Natural killer cell (primary cell): ENCODE data around the gene AARSD1. TPM values are rescaled to one million over a fixed set of nuclear protein-coding genes. Genes with fewer than 3 reads are reported as not detected.

Source experiments
- ATAC-seq, 3 donors: fragments of 150-1000 bp in 2 of 3; fragments of 200-7000 bp in 1 of 3; cut with Tn5 transposase; 1 replicate in 1 of 3; 2 replicates in 2 of 3; pipeline ENCODE4 v1.10.0; 2021; ENCODE audit warnings: mild to moderate bottlenecking in 2 of 3, moderate library complexity in 2 of 3
- DNase-seq, 2 donors: peaks; one replicate each; pipeline versions ENCODE4 v3.0.0 to v3.0.0-alpha.2; 2013 to 2021; ENCODE audit warnings: mixed read lengths in 1 of 2
- H3K27ac ChIP-seq: one replicate; pipeline ENCODE4 v1.5.1; 2013; ENCODE audit warnings: mild to moderate bottlenecking, low read length
- H3K27me3 ChIP-seq: one replicate; pipeline ENCODE4 v1.6.1; 2013; ENCODE audit warnings: low read length; ENCODE audit not compliant: control insufficient read depth, insufficient read depth
- H3K36me3 ChIP-seq: one replicate; pipeline ENCODE4 v1.6.1; 2013; ENCODE audit warnings: low read length; ENCODE audit not compliant: control insufficient read depth, insufficient read depth
- H3K4me1 ChIP-seq: one replicate; pipeline ENCODE4 v1.6.1; 2013; ENCODE audit warnings: low read length; ENCODE audit not compliant: control insufficient read depth, insufficient read depth
- H3K4me3 ChIP-seq: one replicate; pipeline ENCODE4 v1.5.1; 2013; ENCODE audit warnings: low read length
- H3K9me3 ChIP-seq: one replicate; pipeline ENCODE4 v1.6.1; 2013; ENCODE audit warnings: low read length; ENCODE audit not compliant: control insufficient read depth, insufficient read depth
- H3K27ac Mint-ChIP-seq, 2 donors: one replicate each; pipeline ENCODE4 v1.8.0; 2022; ENCODE audit warnings: mild to moderate bottlenecking in 2 of 2, mixed read lengths in 2 of 2, moderate library complexity in 1 of 2
- H3K27me3 Mint-ChIP-seq, 2 donors: one replicate each; pipeline ENCODE4 v1.8.0; 2022; ENCODE audit warnings: low read depth in 2 of 2, mixed read lengths in 2 of 2
- H3K36me3 Mint-ChIP-seq: one replicate; pipeline ENCODE4 v1.8.0; 2022; ENCODE audit warnings: mixed read lengths
- H3K4me1 Mint-ChIP-seq, 2 donors: one replicate each; pipeline ENCODE4 v1.8.0; 2022; ENCODE audit warnings: mixed read lengths in 2 of 2
- H3K4me3 Mint-ChIP-seq: one replicate; pipeline ENCODE4 v1.8.0; 2022; ENCODE audit warnings: mild to moderate bottlenecking, moderate library complexity, mixed read lengths
- H3K9me3 Mint-ChIP-seq, 2 donors: one replicate each; pipeline ENCODE4 v1.8.0; 2022; ENCODE audit warnings: mixed read lengths in 2 of 2
- WGBS: methylation state at CpG from one replicate; pipeline ENCODE4 v1.1.7; 2013; ENCODE audit warnings: missing lambda C conversion rate; ENCODE audit not compliant: insufficient coverage; 5-methylcytosine and 5-hydroxymethylcytosine counted together
- intact Hi-C: fragments of 100-400 bp; cut with micrococcal nuclease; formaldehyde crosslinking; loops from one replicate; pipeline ENCODE4 v1.14.2; 2022
- total RNA-seq, 4 donors: library from RNA; stranded (reverse); fragments of 120-200 nt in 1 of 4; gene quantifications; one replicate each; pipeline versions ENCODE4 v1.2.3 to v1.2.4, GENCODE V29; 2013 to 2022
- TF ChIP-seq, protein P1 (sequence below): fragments of 200-600 bp; IDR thresholded peaks from one replicate; pipeline ENCODE4 v1.8.0; 2022; ENCODE audit warnings: antibody characterized with exemption

AARSD1 gene
- total RNA-seq, 3 donors from 2014 or later (not counting 1 experiment from before 2014, with no cell fraction given) = 46.1 to 61.8 (median 57.1) TPM

DNA sequence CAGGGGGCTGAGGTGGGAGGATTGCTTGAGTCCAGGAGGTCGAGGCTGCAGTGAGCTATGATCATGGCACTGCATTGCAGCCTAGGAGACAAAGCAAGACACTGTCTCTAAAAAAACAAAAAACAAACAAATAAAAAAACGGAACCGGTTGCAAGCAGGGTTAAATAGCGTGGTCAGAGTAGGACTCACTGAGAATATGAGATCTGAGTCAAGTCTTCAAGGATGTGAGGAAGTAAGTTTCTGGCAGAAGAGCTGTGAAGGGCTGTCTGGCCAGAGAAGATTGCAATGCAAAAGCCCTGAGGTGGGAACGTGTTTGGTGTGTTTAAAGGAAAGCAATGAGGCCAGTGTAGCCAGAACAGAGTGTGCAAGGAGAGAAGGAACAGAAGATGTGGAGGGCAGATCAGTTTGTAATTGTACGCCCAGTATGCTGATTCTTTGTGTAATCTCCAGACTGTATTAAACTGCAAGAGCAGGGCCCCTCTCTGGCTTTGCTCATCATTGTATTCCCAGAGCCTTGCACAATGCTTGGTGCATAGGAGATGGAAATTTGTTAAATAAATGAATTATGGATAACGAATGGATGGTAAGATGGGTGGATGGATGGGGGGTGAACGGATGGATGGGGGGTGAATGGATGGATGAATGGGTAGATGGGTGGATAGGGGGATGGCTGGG, 57.3 kb downstream of the AARSD1 start:
- no peaks in the 10 kb centered on the region for H3K4me1 Mint-ChIP-seq
- H3K27me3 Mint-ChIP-seq = peaks cover 6 to 20% of the 10 kb centered on the region in 2 donors
- 79% methylated on average over 8 of the region's 8 CpGs for WGBS
- intact Hi-C loops = no loop called here
- no peak overlapping the region for H3K27ac Mint-ChIP-seq
- H3K27me3 ChIP-seq = no peaks in the 10 kb centered on the region
- no peak overlapping the region for H3K4me3 Mint-ChIP-seq
- TF ChIP-seq, protein P1, sequence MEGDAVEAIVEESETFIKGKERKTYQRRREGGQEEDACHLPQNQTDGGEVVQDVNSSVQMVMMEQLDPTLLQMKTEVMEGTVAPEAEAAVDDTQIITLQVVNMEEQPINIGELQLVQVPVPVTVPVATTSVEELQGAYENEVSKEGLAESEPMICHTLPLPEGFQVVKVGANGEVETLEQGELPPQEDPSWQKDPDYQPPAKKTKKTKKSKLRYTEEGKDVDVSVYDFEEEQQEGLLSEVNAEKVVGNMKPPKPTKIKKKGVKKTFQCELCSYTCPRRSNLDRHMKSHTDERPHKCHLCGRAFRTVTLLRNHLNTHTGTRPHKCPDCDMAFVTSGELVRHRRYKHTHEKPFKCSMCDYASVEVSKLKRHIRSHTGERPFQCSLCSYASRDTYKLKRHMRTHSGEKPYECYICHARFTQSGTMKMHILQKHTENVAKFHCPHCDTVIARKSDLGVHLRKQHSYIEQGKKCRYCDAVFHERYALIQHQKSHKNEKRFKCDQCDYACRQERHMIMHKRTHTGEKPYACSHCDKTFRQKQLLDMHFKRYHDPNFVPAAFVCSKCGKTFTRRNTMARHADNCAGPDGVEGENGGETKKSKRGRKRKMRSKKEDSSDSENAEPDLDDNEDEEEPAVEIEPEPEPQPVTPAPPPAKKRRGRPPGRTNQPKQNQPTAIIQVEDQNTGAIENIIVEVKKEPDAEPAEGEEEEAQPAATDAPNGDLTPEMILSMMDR = no peak
- H3K4me3 ChIP-seq = no peak overlapping the region
- H3K36me3 ChIP-seq = no peaks in the 10 kb centered on the region
- DNase-seq = no peak
- H3K27ac ChIP-seq = no peak overlapping the region
- H3K9me3 ChIP-seq = no peaks in the 10 kb centered on the region
- no peaks in the 10 kb centered on the region for H3K36me3 Mint-ChIP-seq
- no peaks in the 10 kb centered on the region for H3K9me3 Mint-ChIP-seq
- ATAC-seq = no peak
- H3K4me1 ChIP-seq = no peaks in the 10 kb centered on the region

DNA sequence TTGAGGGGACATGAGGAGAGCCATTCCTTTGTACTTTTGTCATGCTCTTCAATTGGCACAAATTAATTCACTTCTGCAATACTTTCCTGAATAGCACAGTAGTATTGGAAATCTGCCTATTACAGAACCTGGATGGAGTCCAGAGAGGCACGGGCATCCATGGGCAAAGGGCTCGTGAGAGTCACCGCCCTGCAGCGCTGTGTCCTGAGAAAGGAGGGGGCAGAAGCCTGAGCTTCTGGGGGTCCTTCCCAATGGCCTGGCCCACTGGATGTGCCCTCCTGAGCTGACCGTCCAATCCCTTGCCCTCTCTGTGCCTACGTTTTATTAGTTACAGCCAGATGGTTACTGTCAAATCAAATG, 60.2 kb downstream of the AARSD1 start:
- intact Hi-C loops = no loop called here
- ATAC-seq (no peak), DNase-seq (no peak)
- TF ChIP-seq, protein P1 = no peak
- H3K4me3 ChIP-seq = no peak overlapping the region
- WGBS = 94% methylated on average over 6 of the region's 6 CpGs
- no peaks in the 10 kb centered on the region for H3K27me3 ChIP-seq
- Mint-ChIP-seq H3K9me3 (no peaks in the 10 kb centered on the region), H3K27me3 (peaks cover under 1 to 12% of the 10 kb centered on the region in 2 donors), H3K4me1 (no peaks in the 10 kb centered on the region), H3K36me3 (no peaks in the 10 kb centered on the region), H3K27ac (no peak overlapping the region), H3K4me3 (no peak overlapping the region)
- H3K36me3 ChIP-seq = no peaks in the 10 kb centered on the region
- no peak overlapping the region for H3K27ac ChIP-seq
- no peaks in the 10 kb centered on the region for H3K4me1 ChIP-seq
- H3K9me3 ChIP-seq = no peaks in the 10 kb centered on the region

DNA sequence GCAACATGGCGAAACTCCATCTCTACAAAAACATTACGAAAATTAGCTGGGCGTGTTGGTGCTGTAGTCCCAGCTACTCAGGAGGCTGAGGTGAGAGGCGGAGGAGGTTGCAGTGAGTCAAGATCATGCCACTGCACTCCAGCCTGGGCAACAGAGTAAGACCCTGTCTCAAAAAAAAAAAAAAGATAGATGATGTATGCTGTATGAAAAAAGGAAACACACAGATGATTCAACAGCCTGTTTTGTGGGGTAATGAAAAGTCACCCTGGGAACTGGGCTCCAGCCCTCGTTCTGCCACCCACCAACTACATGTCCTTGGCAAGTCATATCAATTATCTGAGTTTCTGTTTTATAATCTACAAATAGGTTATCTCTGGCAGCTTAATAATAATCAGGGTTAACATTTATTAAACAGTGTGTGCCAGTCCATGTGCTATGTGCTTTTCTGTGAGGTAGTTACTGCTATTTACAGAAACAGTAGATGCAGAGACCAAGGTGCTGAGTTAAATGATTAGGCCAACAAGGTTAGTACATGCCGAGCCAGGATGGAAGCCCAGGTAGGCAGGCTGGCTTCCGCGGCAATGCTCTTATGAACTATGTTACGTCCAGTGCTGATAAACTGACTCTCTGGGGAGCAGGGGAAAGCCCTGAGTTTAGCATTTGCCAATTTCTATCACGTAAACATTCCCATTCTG, 62.6 kb downstream of the AARSD1 start:
- Histone ChIP-seq H3K27me3 (no peaks in the 10 kb centered on the region), H3K4me3 (no peak overlapping the region), H3K4me1 (no peaks in the 10 kb centered on the region), H3K27ac (no peak overlapping the region), H3K9me3 (no peaks in the 10 kb centered on the region), H3K36me3 (no peaks in the 10 kb centered on the region)
- ATAC-seq (no peak), DNase-seq (no peak)
- no peaks in the 10 kb centered on the region for H3K4me1 Mint-ChIP-seq
- TF ChIP-seq, protein P1 = no peak
- H3K36me3 Mint-ChIP-seq = no peaks in the 10 kb centered on the region
- intact Hi-C loops = no loop called here
- WGBS = 95% methylated on average over 7 of the region's 10 CpGs
- H3K9me3 Mint-ChIP-seq = no peaks in the 10 kb centered on the region
- no peak overlapping the region for H3K4me3 Mint-ChIP-seq
- H3K27ac Mint-ChIP-seq = no peak overlapping the region
- peaks cover 0 to 9% of the 10 kb centered on the region in 2 donors for H3K27me3 Mint-ChIP-seq

Other genes starting within 250 kb of the AARSD1 start
- 10 to 100 TPM; 68.8 to 92.7 (median 74.1) TPM for gene EZH1, start 219.4 kb downstream of the AARSD1 start, total RNA-seq
- not detected for gene RAMP2, start 203.2 kb downstream of the AARSD1 start, total RNA-seq
- 10 to 100 TPM; 39.9 to 46.4 (median 41.5) TPM for gene VPS25, start 191.0 kb downstream of the AARSD1 start, total RNA-seq
- under 1 TPM in 2 of 3 donors, not detected in 1; 0.09 to 0.13 TPM for gene WNK4, start 183.8 kb downstream of the AARSD1 start, total RNA-seq
- 10 to 100 TPM; 12.9 to 19.3 (median 13.1) TPM for gene COA3, start 165.8 kb downstream of the AARSD1 start, total RNA-seq
- gene CNTD1, start 165.6 kb downstream of the AARSD1 start, total RNA-seq = not detected
- 100 to 1,000 TPM; 148 to 164 (median 150) TPM for gene BECN1, start 140.2 kb downstream of the AARSD1 start, total RNA-seq
- 10 to 100 TPM; 82.8 to 92.5 (median 90.6) TPM for gene PSME3, start 131.1 kb downstream of the AARSD1 start, total RNA-seq
- gene AOC2, start 119.9 kb downstream of the AARSD1 start, total RNA-seq = 1 to 10 TPM; 3.0 to 3.9 (median 3.5) TPM
- 1 to 10 TPM in 1 of 3 donors, under 1 TPM in 2; 0.52 to 1.0 (median 0.73) TPM for gene AOC3, start 113.3 kb downstream of the AARSD1 start, total RNA-seq
- gene G6PC1, start 63.7 kb downstream of the AARSD1 start, total RNA-seq = not detected
- under 1 TPM in 2 of 3 donors, not detected in 1; 0.53 to 0.87 TPM for gene PTGES3L, start 15.6 kb upstream of the AARSD1 start, total RNA-seq
- gene RUNDC1, start 16.1 kb upstream of the AARSD1 start, total RNA-seq = 10 to 100 TPM; 11.6 to 15.8 (median 14.6) TPM
- 100 to 1,000 TPM; 555 to 671 (median 608) TPM for gene RPL27, start 34.0 kb upstream of the AARSD1 start, total RNA-seq
- gene IFI35, start 42.3 kb upstream of the AARSD1 start, total RNA-seq = 10 to 100 TPM; 50.0 to 66.8 (median 59.4) TPM
- gene VAT1, start 57.9 kb upstream of the AARSD1 start, total RNA-seq = 10 to 100 TPM; 21.1 to 32.1 (median 31.9) TPM
- under 1 TPM; 0.12 to 0.58 (median 0.14) TPM for gene RND2, start 60.8 kb upstream of the AARSD1 start, total RNA-seq
- 1 to 10 TPM; 5.7 to 9.9 (median 8.6) TPM for gene BRCA1, start 160.9 kb upstream of the AARSD1 start, total RNA-seq
- 10 to 100 TPM; 63.3 to 74.8 (median 67.0) TPM for gene NBR1, start 206.8 kb upstream of the AARSD1 start, total RNA-seq
- gene TMEM106A, start 247.4 kb upstream of the AARSD1 start, total RNA-seq = 10 to 100 TPM; 22.0 to 27.4 (median 22.4) TPM